ENCODE data around the gene CAMKK2. TPM values are rescaled to one million over a fixed set of nuclear protein-coding genes. Genes with fewer than 3 reads are reported as not detected.

CAMKK2 gene
- total RNA-seq, 8 experiments from 2014 or later: 14.0 to 23.8 (median 18.3) TPM

DNA sequence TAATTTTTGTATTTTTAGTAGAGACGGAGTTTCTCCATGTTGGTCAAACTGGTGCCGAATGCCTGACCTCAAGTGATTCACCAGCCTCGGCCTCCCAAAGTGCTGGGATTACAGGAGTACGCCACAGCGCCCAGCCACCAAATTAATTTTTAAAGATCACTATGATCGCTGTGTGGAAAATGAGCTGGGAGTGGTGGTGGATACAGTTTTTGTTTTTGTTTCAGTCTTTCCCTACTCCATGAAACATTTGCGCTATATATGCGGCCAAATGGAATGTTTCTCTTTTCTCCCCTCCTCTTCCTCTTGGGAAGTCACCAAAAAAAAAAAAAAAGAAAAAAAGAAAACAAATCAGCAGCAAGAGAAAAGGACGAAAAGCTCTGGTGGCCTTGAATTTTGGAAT, 107.4 kb downstream of the CAMKK2 start:
- no peak overlapping the region for H3K27ac ChIP-seq
- no peak overlapping the region for H3K4me3 ChIP-seq
- no peaks in the 10 kb centered on the region for H3K4me1 ChIP-seq (replicated peaks in 1 of 2)
- in situ Hi-C loops (cut with MboI; ENCODE audit: low pct_unique_long_range_greater_than_20kb in 2 of 9, low sequenced_read_pairs in 9 of 9, unreplicated experiment in 9 of 9): no loop called here
- no peak for ATAC-seq (replicated peaks in 6 of 8)
- whole genome bisulfite sequencing, 10 experiments: 58 to 100% (median 89%) methylated on average over 1 to 9 of the region's 9 CpGs; no CpG with 5 or more reads in 1 of the 10 experiments

DNA sequence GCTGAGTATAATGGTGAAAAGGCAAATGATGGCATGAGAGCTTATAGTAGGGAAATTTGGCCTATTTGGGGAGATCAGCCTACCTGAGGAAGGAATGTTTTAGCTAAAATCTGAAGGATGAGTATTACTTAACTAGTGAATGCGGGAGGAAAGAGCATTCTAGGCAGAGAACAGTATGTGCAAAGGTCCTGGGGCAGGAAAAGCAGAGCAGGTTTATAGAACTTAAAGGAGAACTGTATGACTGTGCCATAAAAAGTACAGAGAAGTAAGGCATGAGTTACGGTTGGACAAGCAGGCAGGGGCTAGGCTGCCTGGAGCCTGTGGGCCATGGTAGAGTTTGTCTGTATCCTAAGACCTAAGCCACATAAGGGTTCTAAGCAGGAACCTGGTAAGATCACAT, 108.3 kb downstream of the CAMKK2 start:
- Histone ChIP-seq H3K4me3 (no peak overlapping the region), H3K27ac (no peak overlapping the region), H3K4me1 (replicated peaks in 1 of 2) (no peaks in the 10 kb centered on the region)
- 50 to 94% (median 80%) methylated on average over 1 to 2 of the region's 2 CpGs; no CpG with 5 or more reads in 1 of the 10 experiments for WGBS, 10 experiments
- in situ Hi-C loops (cut with MboI; ENCODE audit: low pct_unique_long_range_greater_than_20kb in 2 of 9, low sequenced_read_pairs in 9 of 9, unreplicated experiment in 9 of 9): no loop called here
- ATAC-seq (replicated peaks in 6 of 8): no peak

Other genes starting within 250 kb of the CAMKK2 start
- gene P2RX7, start 163.8 kb downstream of the CAMKK2 start, total RNA-seq: 1 to 10 TPM in 1 of 8 experiments, under 1 TPM in 7; 0.08 to 1.9 (median 0.17) TPM
- 10 to 100 TPM in 2 of 8 experiments, 1 to 10 TPM in 6; 2.2 to 19.7 (median 7.5) TPM for gene P2RX4, start 86.6 kb downstream of the CAMKK2 start, total RNA-seq
- 100 to 1,000 TPM in 3 of 8 experiments, 10 to 100 TPM in 5; 61.1 to 188 (median 96.7) TPM for gene ANAPC5, start 55.7 kb upstream of the CAMKK2 start, total RNA-seq
- gene RNF34, start 103.4 kb upstream of the CAMKK2 start, total RNA-seq: 10 to 100 TPM; 28.0 to 54.8 (median 37.2) TPM